GM12874 (cell line): ENCODE data around the gene MSI2.

Experiments used
- CTCF ChIP-seq: IDR thresholded peaks from 2 replicates; pipeline ENCODE4 v1.5.1; 2011; ENCODE audit warnings: low read depth, mild to moderate bottlenecking, control low read depth, low read length, moderate library complexity; ENCODE audit not compliant: insufficient read depth

MSI2 gene

GRCh38 chr17:57281887-57282286 lies 25.6 kb downstream of the MSI2 start:
- no peak for TF ChIP-seq CTCF

- no peak for TF ChIP-seq CTCF
Measured at GRCh38 chr17:57282296-57282695, 26.0 kb downstream of the MSI2 start.

GRCh38 chr17:57283203-57283971 lies 27.1 kb downstream of the MSI2 start:
- TF ChIP-seq CTCF, result no peak

- no peak for TF ChIP-seq CTCF
Measured at GRCh38 chr17:57284583-57284982, 28.3 kb downstream of the MSI2 start.

GRCh38 chr17:57284984-57285646 lies 28.8 kb downstream of the MSI2 start:
- no peak for TF ChIP-seq CTCF

- no peak for TF ChIP-seq CTCF
Measured at GRCh38 chr17:57285701-57286100, 29.4 kb downstream of the MSI2 start.

- no peak for TF ChIP-seq CTCF
Measured at GRCh38 chr17:57286399-57287105, 30.2 kb downstream of the MSI2 start.
